ENCODE results near the gene FAM131B. TPM values are rescaled to one million over a fixed set of nuclear protein-coding genes. Genes with fewer than 3 reads are reported as not detected.

The FAM131B gene
- total RNA-seq, 1 donor from 2014 or later, result 3.1 TPM

DNA sequence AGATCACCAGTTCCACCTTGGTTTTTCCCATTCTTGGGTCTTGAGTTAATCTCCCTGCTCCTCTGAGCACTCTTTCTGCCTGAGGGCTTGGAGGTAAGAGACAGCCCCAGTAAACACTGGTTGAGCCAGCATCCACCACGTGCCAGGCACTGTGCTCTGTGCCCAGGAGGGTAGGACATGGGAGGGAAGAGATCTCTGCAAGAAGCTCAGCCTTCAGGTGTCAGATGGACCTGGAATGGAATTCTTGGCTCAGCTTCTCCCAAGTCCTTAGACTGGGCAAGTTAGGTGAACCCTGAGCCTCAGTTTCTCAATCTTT is 21.1 kb upstream of the FAM131B start:
- peak; percentile 29 for DNase-seq (ENCODE audit: low spot score)
- Mint-ChIP-seq H3K4me1 (ENCODE audit: low read depth) (peaks cover 20% of the 10 kb centered on the region), H3K36me3 (ENCODE audit: low read depth) (peaks cover 9% of the 10 kb centered on the region), H3K9me3 (ENCODE audit: low read depth) (no peaks in the 10 kb centered on the region), H3K27ac (ENCODE audit: unreplicated experiment) (no peak overlapping the region), H3K4me3 (ENCODE audit: unreplicated experiment) (no peak overlapping the region), H3K27me3 (ENCODE audit: low read depth) (no peaks in the 10 kb centered on the region)
- TF ChIP-seq CTCF (IDR thresholded peaks at IDR 0.05), result no peak

DNA sequence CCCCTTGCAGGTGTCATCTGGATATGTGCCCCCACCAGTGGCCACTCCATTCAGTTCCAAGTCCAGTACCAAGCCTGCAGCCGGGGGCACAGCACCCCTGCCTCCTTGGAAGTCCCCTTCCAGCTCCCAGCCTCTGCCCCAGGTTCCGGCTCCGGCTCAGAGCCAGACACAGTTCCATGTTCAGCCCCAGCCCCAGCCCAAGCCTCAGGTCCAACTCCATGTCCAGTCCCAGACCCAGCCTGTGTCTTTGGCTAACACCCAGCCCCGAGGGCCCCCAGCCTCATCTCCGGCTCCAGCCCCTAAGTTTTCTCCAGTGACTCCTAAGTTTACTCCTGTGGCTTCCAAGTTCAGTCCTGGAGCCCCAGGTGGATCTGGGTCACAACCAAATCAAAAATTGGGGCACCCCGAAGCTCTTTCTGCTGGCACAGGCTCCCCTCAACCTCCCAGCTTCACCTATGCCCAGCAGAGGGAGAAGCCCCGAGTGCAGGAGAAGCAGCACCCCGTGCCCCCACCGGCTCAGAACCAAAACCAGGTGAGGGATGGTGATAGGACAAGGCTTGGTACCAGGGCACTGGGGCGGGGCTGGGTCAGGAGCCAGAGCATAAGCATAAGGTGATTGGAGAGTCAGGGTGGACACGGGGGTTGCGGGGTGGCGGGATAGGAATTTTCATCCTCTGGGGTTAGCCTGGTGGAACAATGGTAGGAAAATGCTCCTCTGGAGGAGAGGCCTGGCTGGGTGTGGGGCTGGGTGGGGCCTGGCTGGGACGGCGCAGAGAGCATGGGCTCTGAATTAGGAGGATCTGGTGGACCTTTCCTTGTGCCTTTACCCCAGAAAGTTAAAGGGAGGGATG is 20.5 kb upstream of the FAM131B start:
- Mint-ChIP-seq H3K4me1 (ENCODE audit: low read depth) (peaks cover 26% of the 10 kb centered on the region), H3K27me3 (ENCODE audit: low read depth) (no peaks in the 10 kb centered on the region), H3K27ac (ENCODE audit: unreplicated experiment) (peak overlapping the region; percentile 33), H3K36me3 (ENCODE audit: low read depth) (peaks cover 9% of the 10 kb centered on the region), H3K4me3 (ENCODE audit: unreplicated experiment) (no peak overlapping the region), H3K9me3 (ENCODE audit: low read depth) (no peaks in the 10 kb centered on the region)
- no peak for TF ChIP-seq CTCF (IDR thresholded peaks at IDR 0.05)
- DNase-seq (ENCODE audit: low spot score), result no peak

DNA sequence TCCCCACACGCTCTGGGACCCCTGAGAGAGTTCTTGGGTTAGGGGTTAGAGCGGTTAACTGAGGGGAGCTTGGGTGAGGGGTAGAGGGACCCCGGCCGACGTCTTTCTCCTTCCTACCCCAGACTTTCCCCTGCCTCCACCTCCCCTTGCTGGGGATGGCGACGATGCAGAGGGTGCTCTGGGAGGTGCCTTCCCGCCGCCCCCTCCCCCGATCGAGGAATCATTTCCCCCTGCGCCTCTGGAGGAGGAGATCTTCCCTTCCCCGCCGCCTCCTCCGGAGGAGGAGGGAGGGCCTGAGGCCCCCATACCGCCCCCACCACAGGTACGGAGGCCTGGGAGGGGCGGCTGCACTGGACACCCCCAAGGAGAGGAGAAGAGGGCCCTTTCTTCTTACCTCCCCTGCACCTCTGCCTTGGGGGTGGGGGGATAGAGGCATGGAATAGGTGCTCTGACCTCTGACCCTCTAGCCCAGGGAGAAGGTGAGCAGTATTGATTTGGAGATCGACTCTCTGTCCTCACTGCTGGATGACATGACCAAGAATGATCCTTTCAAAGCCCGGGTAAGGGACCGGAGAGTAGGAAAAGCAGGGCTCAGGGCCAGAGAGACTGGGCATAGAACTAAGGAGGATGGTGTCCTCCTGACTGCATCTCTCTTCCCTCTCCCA is 19.7 kb upstream of the FAM131B start:
- H3K4me1 Mint-ChIP-seq (ENCODE audit: low read depth), result peaks cover 21% of the 10 kb centered on the region

GRCh38 chr7:143381427-143382125 is 19.1 kb upstream of the FAM131B start:
- Mint-ChIP-seq H3K27ac (ENCODE audit: unreplicated experiment) (peak overlapping the region; percentile 69), H3K36me3 (ENCODE audit: low read depth) (peaks cover 6% of the 10 kb centered on the region)

More for the DNA sequence above, 19.7 kb upstream of the FAM131B start:
- DNase-seq (ENCODE audit: low spot score), result peak; percentile 62
- H3K4me3 Mint-ChIP-seq (ENCODE audit: unreplicated experiment), result no peak overlapping the region
- H3K27me3 Mint-ChIP-seq (ENCODE audit: low read depth), result no peaks in the 10 kb centered on the region
- no peaks in the 10 kb centered on the region for H3K9me3 Mint-ChIP-seq (ENCODE audit: low read depth)
- peaks cover 6% of the 10 kb centered on the region for H3K36me3 Mint-ChIP-seq (ENCODE audit: low read depth)
- peak overlapping the region; percentile 69 for H3K27ac Mint-ChIP-seq (ENCODE audit: unreplicated experiment)
- TF ChIP-seq CTCF (IDR thresholded peaks at IDR 0.05), result no peak

More at GRCh38 chr7:143381427-143382125, 19.1 kb upstream of the FAM131B start:
- no peak overlapping the region for H3K4me3 Mint-ChIP-seq (ENCODE audit: unreplicated experiment)
- peaks cover 21% of the 10 kb centered on the region for H3K4me1 Mint-ChIP-seq (ENCODE audit: low read depth)
- no peaks in the 10 kb centered on the region for H3K9me3 Mint-ChIP-seq (ENCODE audit: low read depth)
- peak; percentile 96 for DNase-seq (ENCODE audit: low spot score)
- TF ChIP-seq CTCF (IDR thresholded peaks at IDR 0.05), result no peak
- no peaks in the 10 kb centered on the region for H3K27me3 Mint-ChIP-seq (ENCODE audit: low read depth)
